Measurements from ENCODE around the gene MARK3.

DNA sequence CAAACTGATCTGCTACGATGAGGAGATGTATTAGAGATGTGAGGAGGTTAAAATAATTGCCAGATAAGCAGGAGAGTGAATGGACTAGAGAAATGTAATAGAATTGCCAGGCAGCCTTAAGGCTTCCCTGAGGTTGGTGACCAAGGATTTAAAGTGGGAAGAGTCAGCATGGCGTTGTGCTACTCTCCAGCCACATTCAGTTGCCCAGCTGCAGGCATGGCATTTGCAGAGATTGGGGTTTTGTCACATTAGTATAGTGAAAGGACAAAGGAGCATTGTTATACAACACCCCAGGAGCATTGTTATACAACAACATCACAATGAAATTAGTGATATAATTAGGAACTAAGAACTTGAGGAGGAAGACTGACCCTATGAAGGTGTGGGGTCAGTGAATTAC lies 31.7 kb downstream of the MARK3 start:
- no peak for TF ChIP-seq JUND (IDR thresholded peaks at IDR 0.05)
- no peak for TF ChIP-seq CEBPB (IDR thresholded peaks at IDR 0.05; ENCODE audit: low read depth)
- TF ChIP-seq, protein P1, sequence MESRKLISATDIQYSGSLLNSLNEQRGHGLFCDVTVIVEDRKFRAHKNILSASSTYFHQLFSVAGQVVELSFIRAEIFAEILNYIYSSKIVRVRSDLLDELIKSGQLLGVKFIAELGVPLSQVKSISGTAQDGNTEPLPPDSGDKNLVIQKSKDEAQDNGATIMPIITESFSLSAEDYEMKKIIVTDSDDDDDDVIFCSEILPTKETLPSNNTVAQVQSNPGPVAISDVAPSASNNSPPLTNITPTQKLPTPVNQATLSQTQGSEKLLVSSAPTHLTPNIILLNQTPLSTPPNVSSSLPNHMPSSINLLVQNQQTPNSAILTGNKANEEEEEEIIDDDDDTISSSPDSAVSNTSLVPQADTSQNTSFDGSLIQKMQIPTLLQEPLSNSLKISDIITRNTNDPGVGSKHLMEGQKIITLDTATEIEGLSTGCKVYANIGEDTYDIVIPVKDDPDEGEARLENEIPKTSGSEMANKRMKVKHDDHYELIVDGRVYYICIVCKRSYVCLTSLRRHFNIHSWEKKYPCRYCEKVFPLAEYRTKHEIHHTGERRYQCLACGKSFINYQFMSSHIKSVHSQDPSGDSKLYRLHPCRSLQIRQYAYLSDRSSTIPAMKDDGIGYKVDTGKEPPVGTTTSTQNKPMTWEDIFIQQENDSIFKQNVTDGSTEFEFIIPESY (IDR thresholded peaks at IDR 0.05; ENCODE audit: extremely low read depth, insufficient replicate concordance, low read length): no peak
- no peak for TF ChIP-seq EZH2 (IDR thresholded peaks at IDR 0.05)
- no peak for TF ChIP-seq EZH2phosphoT487 (IDR thresholded peaks at IDR 0.05; ENCODE audit: borderline replicate concordance)
- TF ChIP-seq ZNF274 (IDR thresholded peaks at IDR 0.05; ENCODE audit: low read depth, low read length): no peak
